ENCODE results near the gene TTC28.
A peak's percentile ranks its signal among the peaks of the same experiment; 100 is the strongest.
"Not testable (repeated sequence)": the region's sequence is repeated elsewhere in the genome, so short reads cannot be mapped to it uniquely, and the experiment has no call there.

The TTC28 gene

DNA sequence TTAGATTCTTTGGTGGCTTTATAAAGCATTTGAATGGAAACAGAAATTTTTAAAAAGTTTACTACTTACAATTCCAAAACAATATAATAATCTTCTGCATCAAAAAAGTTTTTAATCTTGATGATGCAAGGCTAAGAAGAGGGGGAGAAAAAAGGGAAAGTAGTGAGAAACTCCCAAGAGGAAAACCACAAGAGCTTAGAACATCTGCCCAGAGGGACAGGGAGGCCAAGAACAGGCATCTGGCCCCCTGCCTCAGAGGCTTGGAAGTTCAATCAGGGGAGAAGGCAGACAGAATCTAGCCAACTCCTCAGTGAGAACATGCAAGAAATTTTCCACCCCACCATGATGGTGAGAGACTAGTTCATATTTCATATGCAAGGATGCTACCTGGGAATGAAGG is 23.8 kb upstream of the TTC28 start:
- in situ Hi-C loops (cut with HindIII; ENCODE audit: low pct_unique_long_range_greater_than_20kb, low sequenced_read_pairs) = no loop called here
- TF ChIP-seq JUND (IDR thresholded peaks at IDR 0.05; ENCODE audit: low read depth) = no peak
- no peak for DNase-seq (ENCODE audit: low read depth in 1 of 2, low spot score in 1 of 2)

DNA sequence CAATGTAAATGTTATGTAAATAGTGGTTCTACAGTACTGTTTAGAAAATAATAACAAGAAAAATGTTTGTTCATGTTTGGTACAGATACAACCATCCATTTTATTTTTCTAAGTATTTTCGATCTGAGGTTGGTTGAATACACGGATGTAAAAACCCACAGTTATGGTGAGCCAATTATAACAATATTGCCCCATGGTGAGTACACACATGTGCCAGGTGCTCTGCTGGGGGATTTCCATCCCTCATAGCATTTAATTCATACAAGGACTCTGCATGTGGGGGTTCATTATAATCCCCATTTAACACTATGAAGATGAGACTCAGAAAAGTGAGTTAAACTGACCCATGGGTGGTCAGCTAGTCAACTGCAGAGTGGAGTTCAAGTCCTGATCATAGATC is 23.3 kb upstream of the TTC28 start:
- TF ChIP-seq JUND (IDR thresholded peaks at IDR 0.05; ENCODE audit: low read depth) = no peak
- no peak for DNase-seq (ENCODE audit: low read depth in 1 of 2, low spot score in 1 of 2)
- in situ Hi-C loops (cut with HindIII; ENCODE audit: low pct_unique_long_range_greater_than_20kb, low sequenced_read_pairs) = no loop called here

DNA sequence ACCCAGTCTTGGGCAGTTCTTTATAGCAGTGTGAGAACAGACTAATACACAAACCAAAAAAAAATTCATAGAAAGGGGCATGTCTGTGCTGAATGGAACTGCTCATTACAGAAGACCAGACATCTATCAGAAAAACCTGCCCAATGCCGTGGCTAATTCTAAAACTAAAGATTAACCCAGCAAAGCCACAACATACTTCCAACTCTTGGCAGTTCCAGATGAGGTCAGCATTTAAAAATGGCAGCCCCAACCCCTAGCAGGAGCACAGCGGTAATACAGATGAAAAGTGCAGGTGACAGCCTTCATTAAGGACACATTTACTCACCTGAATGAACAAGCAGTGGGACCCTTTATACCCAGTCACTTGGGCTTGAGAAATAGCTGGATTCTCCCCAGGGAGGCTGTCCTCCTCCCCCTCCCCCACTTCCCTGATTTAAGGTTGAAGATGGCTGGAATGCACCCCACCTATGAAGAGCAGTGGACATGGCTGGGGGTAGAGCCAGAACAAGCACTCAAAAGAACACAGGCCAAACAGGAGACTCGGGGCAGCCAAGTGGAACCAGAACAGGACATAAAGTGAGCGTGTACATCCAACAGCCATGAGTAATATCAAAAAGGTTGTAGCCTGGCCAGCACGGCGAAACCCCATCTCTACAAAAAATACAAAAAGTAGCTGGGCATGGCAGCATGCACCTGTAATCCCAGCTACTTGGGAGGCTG is 13.6 kb upstream of the TTC28 start:
- in situ Hi-C loops (cut with HindIII; ENCODE audit: low pct_unique_long_range_greater_than_20kb, low sequenced_read_pairs); DNase-seq (ENCODE audit: low read depth in 1 of 2, low spot score in 1 of 2): not testable (repeated sequence)

DNA sequence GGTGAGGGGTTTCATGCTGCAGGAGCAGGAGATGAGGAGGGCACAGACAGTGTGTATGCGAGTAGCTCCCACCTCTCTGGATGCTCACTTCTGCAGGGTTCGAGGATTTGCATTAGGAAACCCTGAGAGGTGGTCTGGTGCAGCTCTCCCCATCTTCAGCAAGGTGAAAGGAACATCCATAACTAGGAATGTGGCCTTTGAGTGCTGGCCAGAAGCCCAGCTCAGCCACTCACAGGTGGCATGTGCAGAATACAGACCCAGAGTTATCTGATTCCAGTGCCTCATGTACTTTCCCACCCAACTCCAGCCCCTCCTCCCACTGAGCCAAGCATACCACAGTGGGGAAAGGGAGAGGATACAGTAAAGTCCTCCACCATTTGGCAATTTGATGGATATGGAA is 10.2 kb upstream of the TTC28 start:
- DNase-seq (ENCODE audit: low read depth in 1 of 2, low spot score in 1 of 2); in situ Hi-C loops (cut with HindIII; ENCODE audit: low pct_unique_long_range_greater_than_20kb, low sequenced_read_pairs): not testable (repeated sequence)

- in situ Hi-C loops (cut with HindIII; ENCODE audit: low pct_unique_long_range_greater_than_20kb, low sequenced_read_pairs); DNase-seq (ENCODE audit: low read depth in 1 of 2, low spot score in 1 of 2): not testable (repeated sequence)
Observed at GRCh38 chr22:28682966-28683365, 3.3 kb upstream of the TTC28 start.

DNA sequence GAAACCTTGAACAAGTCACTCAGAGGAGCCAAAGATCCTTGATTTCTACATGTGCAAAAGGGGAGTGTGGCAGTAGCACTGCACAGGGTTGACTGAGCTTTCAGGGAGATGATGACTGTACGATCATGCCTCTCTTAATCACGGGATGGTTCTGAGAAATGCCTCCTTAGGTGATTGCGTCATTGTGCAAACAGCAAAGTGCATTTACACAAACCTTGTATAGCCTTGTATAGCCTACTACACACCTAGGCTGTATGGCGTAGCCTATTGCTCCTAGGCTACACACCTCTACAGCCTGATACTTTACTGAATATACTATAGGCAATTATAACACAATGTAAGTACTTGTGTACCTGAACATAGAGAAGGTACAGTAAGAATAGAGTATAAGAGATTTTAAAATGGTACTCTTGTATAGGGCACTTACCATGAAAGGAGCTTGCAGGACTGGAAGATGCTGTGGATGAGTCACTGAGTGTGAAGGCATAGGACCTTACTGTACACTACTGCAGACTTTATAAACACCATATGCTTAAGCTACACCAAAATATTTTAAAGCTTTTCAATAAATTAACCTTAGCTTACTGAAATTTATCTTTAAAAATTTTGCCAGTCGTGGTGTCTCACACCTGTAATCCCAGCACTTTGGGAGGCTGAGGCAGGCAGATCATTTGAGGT is 1.3 kb upstream of the TTC28 start:
- peak in 1 of 2 experiments; percentile 51 for DNase-seq (ENCODE audit: low read depth in 1 of 2, low spot score in 1 of 2)
- in situ Hi-C loops (cut with HindIII; ENCODE audit: low pct_unique_long_range_greater_than_20kb, low sequenced_read_pairs) = not testable (repeated sequence)

- in situ Hi-C loops (cut with HindIII; ENCODE audit: low pct_unique_long_range_greater_than_20kb, low sequenced_read_pairs) = not testable (repeated sequence)
- DNase-seq (ENCODE audit: low read depth in 1 of 2, low spot score in 1 of 2) = peak in 1 of 2 experiments; percentile 53
Observed at GRCh38 chr22:28678778-28679610, 646 bp downstream of the TTC28 start.

DNA sequence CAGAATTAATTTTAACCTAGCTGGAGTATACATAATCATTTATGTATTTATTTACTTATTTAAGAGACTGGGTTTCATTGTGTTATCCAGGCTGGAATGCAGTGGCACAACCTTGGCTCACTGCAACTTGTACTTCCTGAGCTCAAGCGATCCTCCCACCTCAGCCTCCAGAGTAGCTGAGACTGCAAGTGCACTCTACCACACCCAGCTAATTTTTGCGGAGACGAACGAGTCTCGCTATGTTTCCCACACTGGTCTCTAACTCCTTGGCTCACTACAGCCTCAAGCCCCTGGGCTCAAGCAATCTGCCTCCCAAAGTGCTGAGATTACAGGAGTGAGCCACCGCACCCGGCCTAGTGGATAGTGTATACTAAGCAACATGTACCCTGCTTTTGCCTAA is 1.5 kb downstream of the TTC28 start:
- in situ Hi-C loops (cut with HindIII; ENCODE audit: low pct_unique_long_range_greater_than_20kb, low sequenced_read_pairs); DNase-seq (ENCODE audit: low read depth in 1 of 2, low spot score in 1 of 2): not testable (repeated sequence)

- in situ Hi-C loops (cut with HindIII; ENCODE audit: low pct_unique_long_range_greater_than_20kb, low sequenced_read_pairs) = no loop called here
- no peak for TF ChIP-seq JUND (IDR thresholded peaks at IDR 0.05; ENCODE audit: low read depth)
- DNase-seq (ENCODE audit: low read depth in 1 of 2, low spot score in 1 of 2) = no peak
Observed at GRCh38 chr22:28674121-28674563, 5.5 kb downstream of the TTC28 start.

- no peak for DNase-seq (ENCODE audit: low read depth in 1 of 2, low spot score in 1 of 2)
- no peak for TF ChIP-seq JUND (IDR thresholded peaks at IDR 0.05; ENCODE audit: low read depth)
- in situ Hi-C loops (cut with HindIII; ENCODE audit: low pct_unique_long_range_greater_than_20kb, low sequenced_read_pairs) = no loop called here
Observed at GRCh38 chr22:28670756-28671155, 8.9 kb downstream of the TTC28 start.

GRCh38 chr22:28670161-28670560 is 9.5 kb downstream of the TTC28 start:
- in situ Hi-C loops (cut with HindIII; ENCODE audit: low pct_unique_long_range_greater_than_20kb, low sequenced_read_pairs) = no loop called here
- TF ChIP-seq JUND (IDR thresholded peaks at IDR 0.05; ENCODE audit: low read depth) = no peak
- DNase-seq (ENCODE audit: low read depth in 1 of 2, low spot score in 1 of 2) = no peak

DNA sequence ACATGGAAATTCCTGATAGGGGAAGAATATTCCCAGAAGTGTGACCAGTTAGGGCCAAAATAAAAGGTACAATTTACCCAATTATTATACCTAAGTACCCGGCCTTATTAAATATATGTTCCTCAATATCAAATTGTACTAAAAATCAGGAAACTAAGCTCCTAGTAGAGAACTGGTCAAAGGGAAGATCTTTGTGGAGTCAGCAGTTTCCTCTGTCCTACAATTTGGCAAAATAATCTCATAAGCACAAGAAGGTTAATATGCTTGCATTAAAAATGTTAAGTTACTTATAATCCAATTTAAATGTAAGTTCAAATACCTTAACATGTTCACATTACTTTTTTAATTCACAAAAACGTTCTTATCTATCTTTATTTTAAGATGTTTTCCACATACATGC is 10.3 kb downstream of the TTC28 start:
- in situ Hi-C loops (cut with HindIII; ENCODE audit: low pct_unique_long_range_greater_than_20kb, low sequenced_read_pairs) = no loop called here
- DNase-seq (ENCODE audit: low read depth in 1 of 2, low spot score in 1 of 2) = no peak
- no peak for TF ChIP-seq JUND (IDR thresholded peaks at IDR 0.05; ENCODE audit: low read depth)

- in situ Hi-C loops (cut with HindIII; ENCODE audit: low pct_unique_long_range_greater_than_20kb, low sequenced_read_pairs); DNase-seq (ENCODE audit: low read depth in 1 of 2, low spot score in 1 of 2): not testable (repeated sequence)
Observed at GRCh38 chr22:28663569-28663942, 16.1 kb downstream of the TTC28 start.
